Suppressor macrophage treated with lipopolysaccharide for 4 hours (primary cell): ENCODE measurements around the gene CCDC18.
"Not testable (repeated sequence)": the region's sequence is repeated elsewhere in the genome, so short reads cannot be mapped to it uniquely, and the experiment has no call there.

Experiments used
- DNase-seq: peaks from one replicate; pipeline ENCODE4 v3.0.0-alpha.2; 2020

CCDC18 gene, protein sequence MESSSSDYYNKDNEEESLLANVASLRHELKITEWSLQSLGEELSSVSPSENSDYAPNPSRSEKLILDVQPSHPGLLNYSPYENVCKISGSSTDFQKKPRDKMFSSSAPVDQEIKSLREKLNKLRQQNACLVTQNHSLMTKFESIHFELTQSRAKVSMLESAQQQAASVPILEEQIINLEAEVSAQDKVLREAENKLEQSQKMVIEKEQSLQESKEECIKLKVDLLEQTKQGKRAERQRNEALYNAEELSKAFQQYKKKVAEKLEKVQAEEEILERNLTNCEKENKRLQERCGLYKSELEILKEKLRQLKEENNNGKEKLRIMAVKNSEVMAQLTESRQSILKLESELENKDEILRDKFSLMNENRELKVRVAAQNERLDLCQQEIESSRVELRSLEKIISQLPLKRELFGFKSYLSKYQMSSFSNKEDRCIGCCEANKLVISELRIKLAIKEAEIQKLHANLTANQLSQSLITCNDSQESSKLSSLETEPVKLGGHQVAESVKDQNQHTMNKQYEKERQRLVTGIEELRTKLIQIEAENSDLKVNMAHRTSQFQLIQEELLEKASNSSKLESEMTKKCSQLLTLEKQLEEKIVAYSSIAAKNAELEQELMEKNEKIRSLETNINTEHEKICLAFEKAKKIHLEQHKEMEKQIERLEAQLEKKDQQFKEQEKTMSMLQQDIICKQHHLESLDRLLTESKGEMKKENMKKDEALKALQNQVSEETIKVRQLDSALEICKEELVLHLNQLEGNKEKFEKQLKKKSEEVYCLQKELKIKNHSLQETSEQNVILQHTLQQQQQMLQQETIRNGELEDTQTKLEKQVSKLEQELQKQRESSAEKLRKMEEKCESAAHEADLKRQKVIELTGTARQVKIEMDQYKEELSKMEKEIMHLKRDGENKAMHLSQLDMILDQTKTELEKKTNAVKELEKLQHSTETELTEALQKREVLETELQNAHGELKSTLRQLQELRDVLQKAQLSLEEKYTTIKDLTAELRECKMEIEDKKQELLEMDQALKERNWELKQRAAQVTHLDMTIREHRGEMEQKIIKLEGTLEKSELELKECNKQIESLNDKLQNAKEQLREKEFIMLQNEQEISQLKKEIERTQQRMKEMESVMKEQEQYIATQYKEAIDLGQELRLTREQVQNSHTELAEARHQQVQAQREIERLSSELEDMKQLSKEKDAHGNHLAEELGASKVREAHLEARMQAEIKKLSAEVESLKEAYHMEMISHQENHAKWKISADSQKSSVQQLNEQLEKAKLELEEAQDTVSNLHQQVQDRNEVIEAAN (N-terminal part only)

DNA sequence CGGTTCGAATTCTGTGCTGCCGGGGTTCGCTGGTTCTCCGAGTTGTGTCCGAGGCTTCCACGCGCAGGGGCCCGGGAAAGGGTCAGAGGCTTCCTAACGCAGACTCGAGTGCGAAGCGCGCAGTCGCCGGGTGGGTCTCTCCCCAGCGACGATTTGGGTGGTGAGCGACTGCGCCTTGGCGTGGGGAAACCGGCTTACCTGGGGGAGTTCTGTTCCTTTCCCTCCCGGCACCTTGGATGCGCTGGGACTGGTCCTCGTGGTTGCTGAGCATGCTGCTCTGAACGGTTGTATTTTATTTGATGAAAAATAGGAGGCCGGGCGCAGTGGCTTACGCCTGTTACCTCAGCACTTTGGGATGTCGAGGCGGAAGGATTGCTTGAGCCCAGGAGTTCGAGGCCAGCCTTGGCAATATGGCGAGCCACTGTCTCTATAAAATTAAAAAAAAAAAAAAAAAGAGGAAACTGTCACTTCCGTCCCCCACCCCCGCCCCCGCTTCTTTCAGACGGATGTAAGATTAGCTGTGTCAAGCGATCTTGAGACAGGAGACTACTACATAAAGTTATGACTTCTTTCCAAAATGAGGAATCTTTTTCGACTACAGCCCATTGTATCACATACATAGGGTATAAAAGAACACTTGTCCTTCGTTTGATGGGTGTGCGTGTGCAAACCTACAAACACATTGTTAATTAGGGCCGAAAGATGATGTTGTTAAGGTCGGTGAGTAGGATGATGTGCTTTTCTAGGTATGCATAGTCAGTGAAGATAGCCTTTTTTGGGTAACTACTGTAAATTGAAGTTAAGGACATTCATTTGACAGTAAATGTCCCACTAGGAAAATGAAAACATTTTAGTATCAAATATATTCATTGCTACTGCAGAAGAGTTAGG is at the start of gene CCDC18:
Gene CCDC18, plus strand, starts transcription at position 2 of the 891 bp plus-strand sequence. CDS start 2,638 bp downstream, outside the sequence.
- peak; percentile 68 for DNase-seq

DNA sequence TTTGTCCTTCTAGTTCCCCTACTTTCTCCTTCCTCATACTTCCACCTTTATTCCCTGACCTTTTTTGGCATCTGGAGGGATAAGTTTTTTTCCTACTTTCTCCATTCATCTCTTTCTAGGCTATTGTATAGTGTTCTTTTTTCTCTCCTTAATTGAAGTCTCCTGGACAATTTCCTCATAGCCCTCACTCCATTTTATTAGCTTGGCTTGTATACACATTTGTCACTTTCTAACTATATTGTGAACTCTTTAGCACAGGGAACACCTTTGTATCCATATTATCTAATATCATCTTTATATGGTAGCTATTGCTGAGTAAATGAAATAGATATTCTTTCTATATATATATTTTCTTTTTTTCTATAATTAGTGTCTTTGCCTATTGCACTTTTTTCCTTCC is 47.9 kb upstream of the CCDC18 start:
- no peak for DNase-seq

DNA sequence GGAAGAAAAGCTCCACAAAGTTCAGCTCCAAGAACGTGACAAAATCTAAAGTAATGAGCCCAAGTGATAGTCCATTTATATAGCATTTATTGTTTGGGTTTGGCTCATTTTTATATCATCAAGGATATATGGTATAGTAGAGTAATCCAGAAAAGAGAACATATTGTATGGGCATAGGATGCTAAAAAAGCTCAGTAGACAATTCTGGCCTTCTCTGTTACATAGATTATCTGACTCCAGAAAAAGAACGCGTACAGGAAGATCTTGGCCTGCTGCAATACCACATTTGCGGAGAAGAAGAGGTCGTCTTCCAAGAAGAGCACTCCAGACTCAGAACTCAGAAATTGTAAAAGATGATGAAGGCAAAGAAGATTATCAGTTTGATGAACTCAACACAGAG is 44.1 kb upstream of the CCDC18 start:
- DNase-seq, result no peak

- DNase-seq, result no peak
Measured at GRCh38 chr1:93137604-93138292, 42.8 kb upstream of the CCDC18 start.

DNA sequence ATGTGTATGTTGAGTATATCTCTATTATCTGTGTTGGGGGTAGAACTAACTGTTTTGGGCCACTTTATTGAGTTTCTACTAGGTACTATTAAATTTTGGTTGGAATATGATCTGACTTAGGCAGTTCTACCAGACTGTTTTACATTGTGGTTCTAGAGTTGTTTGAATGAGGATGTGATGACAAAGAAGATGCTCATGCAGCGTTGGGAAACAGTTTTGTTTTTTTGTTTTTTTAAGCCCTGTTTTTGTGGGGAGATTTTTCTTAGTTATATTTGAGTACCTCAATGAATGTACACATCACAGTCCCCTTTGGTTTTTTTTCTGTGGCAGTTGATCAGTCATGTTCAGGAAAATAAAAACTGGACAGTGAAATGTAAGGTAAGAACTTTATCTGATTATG is 40.4 kb upstream of the CCDC18 start:
- DNase-seq, result no peak

DNA sequence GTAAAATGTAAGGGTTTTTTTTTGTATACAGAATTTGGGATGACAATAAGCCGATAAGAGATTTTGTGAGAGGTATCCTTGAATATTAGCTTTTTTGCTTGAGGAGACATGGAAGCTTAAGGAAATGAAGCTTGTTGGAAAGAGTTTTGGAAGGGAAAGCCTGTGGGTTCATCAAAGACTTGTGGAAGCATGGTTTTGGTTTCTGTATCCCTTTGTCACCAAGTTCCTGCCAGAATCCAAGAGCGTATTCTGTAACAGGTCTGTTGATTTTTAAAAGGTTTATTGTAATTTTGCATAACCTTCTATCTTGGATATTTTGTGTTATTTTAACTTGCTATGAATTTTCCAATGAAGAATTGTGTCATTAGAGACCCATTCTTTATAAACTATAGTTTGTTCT is 38.4 kb upstream of the CCDC18 start:
- DNase-seq, result no peak

- DNase-seq, result no peak
Measured at GRCh38 chr1:93143136-93143535, 37.4 kb upstream of the CCDC18 start.

DNA sequence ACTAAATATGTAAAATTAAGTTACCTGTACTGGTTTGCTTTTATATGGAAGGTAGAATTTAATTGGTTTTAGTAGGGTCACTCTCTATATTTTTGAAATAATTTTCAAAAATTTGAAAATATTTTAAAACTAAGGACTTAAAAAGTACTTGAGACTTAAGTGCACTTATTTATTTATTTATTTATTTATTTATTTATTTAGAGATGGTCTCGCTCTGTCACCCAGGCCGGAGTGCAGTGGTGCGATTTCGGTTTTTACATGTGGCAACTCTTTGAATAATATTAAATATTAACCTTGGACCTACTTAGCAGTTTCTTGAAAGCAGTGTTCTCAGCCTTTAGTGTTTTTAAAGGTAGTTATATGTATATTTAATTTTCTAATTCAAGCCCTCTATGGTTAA is 36.8 kb upstream of the CCDC18 start:
- no peak for DNase-seq

GRCh38 chr1:93148001-93148400 is 32.5 kb upstream of the CCDC18 start:
- DNase-seq, result no peak

DNA sequence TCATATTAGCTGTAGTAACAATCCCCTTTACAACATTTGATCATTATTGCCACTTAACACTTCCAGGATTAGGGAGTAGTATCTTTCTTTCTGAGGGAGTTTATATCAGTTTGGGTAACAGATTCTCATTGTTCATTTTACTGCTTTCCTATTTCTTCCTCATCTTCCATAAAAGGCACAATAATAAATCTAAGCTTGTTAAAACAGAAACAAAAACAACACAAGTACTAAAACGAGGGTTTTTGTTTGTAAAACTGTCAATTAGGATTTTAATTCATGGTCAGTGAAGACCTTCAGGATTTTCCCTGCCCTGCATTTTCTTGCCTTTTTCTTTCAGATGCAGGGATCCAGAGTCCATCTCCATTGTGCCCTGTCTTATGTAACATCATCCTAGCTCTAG is 29.8 kb upstream of the CCDC18 start:
- DNase-seq, result no peak

- no peak for DNase-seq
Measured at GRCh38 chr1:93151474-93151873, 29.1 kb upstream of the CCDC18 start.

GRCh38 chr1:93152835-93153234 is 27.7 kb upstream of the CCDC18 start:
- DNase-seq, result no peak

GRCh38 chr1:93154898-93155297 is 25.6 kb upstream of the CCDC18 start:
- DNase-seq, result no peak

- DNase-seq, result no peak
Measured at GRCh38 chr1:93155335-93155734, 25.2 kb upstream of the CCDC18 start.

DNA sequence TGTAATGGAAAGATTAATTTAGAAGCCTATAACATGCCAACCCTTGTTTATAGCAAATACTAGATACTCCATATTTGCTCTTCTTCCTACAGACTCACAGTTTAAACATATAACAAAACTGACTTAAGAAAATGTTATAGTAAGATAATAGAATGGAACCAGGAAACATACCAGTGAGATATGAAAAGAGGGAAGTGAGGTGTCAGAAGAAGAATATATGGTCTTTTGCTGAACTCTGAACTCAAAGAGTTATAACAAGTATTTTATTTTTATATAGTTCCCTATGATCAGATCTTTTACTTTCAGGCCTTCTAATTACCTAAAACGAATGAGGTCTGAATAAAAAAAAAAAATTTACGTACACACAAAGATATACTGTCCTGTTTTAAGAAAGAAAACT is 21.2 kb upstream of the CCDC18 start:
- DNase-seq, result no peak

DNA sequence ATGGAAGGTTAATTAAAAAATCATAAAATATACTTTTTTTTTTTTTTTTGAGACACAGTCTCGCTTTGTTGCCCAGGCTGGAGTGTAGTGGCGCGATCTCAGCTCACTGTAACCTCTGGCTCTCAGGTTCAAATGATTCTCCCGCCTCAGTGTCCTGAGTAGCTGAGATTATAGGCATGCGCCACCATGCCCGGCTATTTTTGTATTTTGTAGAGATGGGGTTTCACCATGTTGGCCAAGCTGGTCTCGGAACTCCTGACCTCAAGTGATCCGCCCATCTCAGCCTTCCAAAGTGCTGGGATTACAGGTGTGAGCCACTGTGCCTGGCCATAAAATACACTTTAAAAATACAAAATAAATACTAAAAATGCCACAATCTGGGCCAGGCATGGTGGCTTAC is 17.2 kb upstream of the CCDC18 start:
- not testable (repeated sequence) for DNase-seq

DNA sequence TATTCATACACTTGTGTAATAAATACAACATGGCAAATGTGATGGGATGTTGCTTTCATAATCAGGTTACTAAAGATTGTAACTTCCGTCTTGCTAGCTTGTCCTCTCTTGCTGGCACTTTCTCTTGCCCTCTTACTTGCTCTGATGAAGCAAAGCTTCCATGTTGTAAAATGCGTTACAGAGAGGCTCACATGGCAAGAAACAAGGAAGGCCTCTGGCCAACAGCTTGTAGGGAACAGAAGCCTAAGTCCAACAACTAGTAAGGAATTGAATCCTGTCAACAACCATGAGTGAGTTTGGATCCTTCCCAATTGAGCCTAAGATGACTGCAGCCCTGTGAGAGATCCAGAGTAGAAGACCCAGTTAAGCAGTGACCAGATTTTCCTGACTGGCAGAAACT is 15.7 kb upstream of the CCDC18 start:
- DNase-seq, result peak; percentile 25

GRCh38 chr1:93165895-93166294 is 14.6 kb upstream of the CCDC18 start:
- not testable (repeated sequence) for DNase-seq

DNA sequence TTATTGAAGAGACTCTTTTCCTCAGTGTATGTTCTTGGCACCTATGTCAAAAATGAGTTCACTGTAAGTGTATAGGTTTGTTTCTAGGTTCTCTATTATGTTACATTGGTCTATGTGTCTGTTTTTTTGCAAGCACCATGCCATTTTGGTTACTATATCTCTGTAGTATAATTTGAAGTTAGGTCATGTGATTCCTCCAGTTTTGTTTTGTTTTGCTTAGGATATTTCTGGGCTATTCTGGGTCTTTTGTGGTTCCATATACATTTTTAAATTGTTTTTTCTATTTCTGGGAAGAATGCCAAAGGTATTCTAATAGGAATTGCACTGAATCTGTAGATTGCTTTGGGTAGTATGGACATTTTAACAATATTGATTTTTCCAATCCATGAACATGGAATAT is 13.5 kb upstream of the CCDC18 start:
- DNase-seq, result no peak

DNA sequence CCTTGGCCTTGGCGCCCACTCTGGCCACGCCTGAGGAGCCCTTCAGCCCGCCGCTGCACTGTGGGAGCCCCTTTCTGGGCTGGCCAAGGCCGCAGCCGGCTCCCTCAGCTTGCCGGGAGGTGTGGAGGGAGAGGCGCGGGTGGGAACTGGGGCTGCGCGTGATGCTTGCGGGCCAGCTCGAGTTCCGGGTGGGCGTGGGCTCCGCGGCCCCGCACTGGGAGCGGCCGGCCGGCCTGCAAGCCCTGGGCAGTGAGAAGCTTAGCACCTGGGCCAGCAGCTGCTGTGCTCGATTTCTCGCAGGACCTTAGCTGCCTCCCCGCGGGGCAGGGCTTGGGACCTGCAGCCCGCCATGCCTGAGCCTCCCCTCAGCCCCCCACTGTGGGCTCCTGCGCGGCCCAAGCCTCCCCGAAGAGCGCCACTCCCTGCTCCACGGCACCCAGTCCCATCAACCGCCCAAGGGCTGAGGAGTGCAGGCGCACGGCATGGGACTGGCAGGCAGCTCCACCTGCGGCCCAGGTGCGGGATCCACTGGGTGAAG is 10.3 kb upstream of the CCDC18 start:
- DNase-seq, result not testable (repeated sequence)

- no peak for DNase-seq
Measured at GRCh38 chr1:93171549-93172034, 8.9 kb upstream of the CCDC18 start.
